H1 (cell line): Measurements from ENCODE around the gene AGBL1. TPM values are rescaled to one million over a fixed set of nuclear protein-coding genes. Genes with fewer than 3 reads are reported as not detected.

Experiments used
- BRCA1 ChIP-seq: IDR thresholded peaks from 2 replicates; pipeline ENCODE4 v1.6.1; 2012; ENCODE audit warnings: low read depth, low read length, improper control_type of control experiment
- CTBP2 ChIP-seq: IDR thresholded peaks from 2 replicates; pipeline ENCODE4 v1.7.0; 2011; ENCODE audit warnings: borderline replicate concordance, mild to moderate bottlenecking, moderate library complexity, mixed read lengths, low read length; ENCODE audit not compliant: insufficient read depth, insufficient read length
- EGR1 ChIP-seq: IDR thresholded peaks from 2 replicates; pipeline ENCODE4 v1.6.1; 2011; ENCODE audit warnings: low read depth, low read length, borderline replicate concordance
- GTF2F1 ChIP-seq: IDR thresholded peaks from 2 replicates; pipeline ENCODE4 v1.6.1; 2012; ENCODE audit warnings: low read depth, low read length, improper control_type of control experiment, borderline replicate concordance
- NANOG ChIP-seq: IDR thresholded peaks from 2 replicates; pipeline ENCODE4 v1.6.1; 2011; ENCODE audit warnings: low read length, low read depth, mild to moderate bottlenecking, inconsistent platforms; ENCODE audit not compliant: insufficient read depth, poor library complexity, severe bottlenecking
- RNF2 ChIP-seq: fragments of 200-900, 300-1000 bp; sonication (generic); IDR thresholded peaks from 2 replicates; pipeline ENCODE4 v1.7.1; 2016; ENCODE audit warnings: borderline replicate concordance, low read depth, mild to moderate bottlenecking, antibody characterized with exemption, low read length; ENCODE audit not compliant: poor library complexity, severe bottlenecking; ENCODE audit errors: missing control alignments
- YY1 ChIP-seq: IDR thresholded peaks from 2 replicates; pipeline ENCODE4 v1.6.1; 2011; ENCODE audit warnings: low read depth, mild to moderate bottlenecking, low read length
- polyA plus RNA-seq, 7 experiments: library from polyadenylated mRNA; depleted of rRNA in 3 of 7; stranded (reverse) in 5 of 7; unstranded in 2 of 7; fragments of >200 nt in 5 of 7; fragments of 200-250 nt in 2 of 7; gene quantifications; 1 replicate in 5 of 7; 2 replicates in 1 of 7; 4 replicates in 1 of 7; pipeline versions ENCODE4 v1.2.1 to v1.2.3, GENCODE V29; 2011 to 2013; ENCODE audit warnings: missing spikeins in 2 of 7, mixed read lengths in 2 of 7
- total RNA-seq: library from RNA; stranded (reverse); fragmentation: NEBNext Ultra II Directional; extraction: Animal tissue kit (Norgen Biotek cat#: 25700); gene quantifications from 2 replicates; pipeline ENCODE4 v1.2.1, GENCODE V29; 2021
- TF ChIP-seq, protein P1 (sequence below): fragments of 300-600 bp; sonication (generic); IDR thresholded peaks from 2 replicates; pipeline ENCODE4 v1.7.1; 2012; ENCODE audit warnings: low read length, moderate library complexity, mild to moderate bottlenecking, inconsistent platforms; ENCODE audit not compliant: insufficient replicate concordance
- TF ChIP-seq, protein P2 (sequence below): IDR thresholded peaks from 2 replicates; pipeline ENCODE4 v1.6.1; 2012; ENCODE audit warnings: inconsistent platforms
- TF ChIP-seq, protein P3 (sequence below): IDR thresholded peaks from 2 replicates; pipeline ENCODE4 v1.6.1; 2012; ENCODE audit warnings: inconsistent platforms

Gene AGBL1
- total and polyA plus RNA-seq, 2 of the 8 experiments (the other 6 are each of a cell fraction or from before 2014, with no cell fraction given): not detected

DNA sequence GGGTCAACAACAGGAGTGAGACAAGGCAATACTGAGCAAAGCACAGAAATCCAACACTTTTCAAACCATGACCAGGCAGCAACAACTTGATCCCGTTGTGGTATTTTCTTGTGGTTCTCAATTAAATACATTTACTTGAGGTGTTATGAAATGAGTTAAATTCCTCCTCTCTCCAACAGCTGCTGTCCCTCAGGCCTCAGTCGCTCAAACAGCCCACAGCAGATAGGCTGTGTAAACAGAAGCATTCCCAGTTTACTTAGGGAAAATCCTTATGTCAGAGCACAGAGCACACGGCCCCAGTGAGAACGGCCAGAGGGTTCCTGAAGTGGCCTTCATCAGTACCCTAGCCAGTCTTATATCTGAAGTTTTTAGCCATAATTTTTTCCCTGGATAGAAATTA, 359.9 kb downstream of the AGBL1 start (continued):
- TF ChIP-seq, protein P1, sequence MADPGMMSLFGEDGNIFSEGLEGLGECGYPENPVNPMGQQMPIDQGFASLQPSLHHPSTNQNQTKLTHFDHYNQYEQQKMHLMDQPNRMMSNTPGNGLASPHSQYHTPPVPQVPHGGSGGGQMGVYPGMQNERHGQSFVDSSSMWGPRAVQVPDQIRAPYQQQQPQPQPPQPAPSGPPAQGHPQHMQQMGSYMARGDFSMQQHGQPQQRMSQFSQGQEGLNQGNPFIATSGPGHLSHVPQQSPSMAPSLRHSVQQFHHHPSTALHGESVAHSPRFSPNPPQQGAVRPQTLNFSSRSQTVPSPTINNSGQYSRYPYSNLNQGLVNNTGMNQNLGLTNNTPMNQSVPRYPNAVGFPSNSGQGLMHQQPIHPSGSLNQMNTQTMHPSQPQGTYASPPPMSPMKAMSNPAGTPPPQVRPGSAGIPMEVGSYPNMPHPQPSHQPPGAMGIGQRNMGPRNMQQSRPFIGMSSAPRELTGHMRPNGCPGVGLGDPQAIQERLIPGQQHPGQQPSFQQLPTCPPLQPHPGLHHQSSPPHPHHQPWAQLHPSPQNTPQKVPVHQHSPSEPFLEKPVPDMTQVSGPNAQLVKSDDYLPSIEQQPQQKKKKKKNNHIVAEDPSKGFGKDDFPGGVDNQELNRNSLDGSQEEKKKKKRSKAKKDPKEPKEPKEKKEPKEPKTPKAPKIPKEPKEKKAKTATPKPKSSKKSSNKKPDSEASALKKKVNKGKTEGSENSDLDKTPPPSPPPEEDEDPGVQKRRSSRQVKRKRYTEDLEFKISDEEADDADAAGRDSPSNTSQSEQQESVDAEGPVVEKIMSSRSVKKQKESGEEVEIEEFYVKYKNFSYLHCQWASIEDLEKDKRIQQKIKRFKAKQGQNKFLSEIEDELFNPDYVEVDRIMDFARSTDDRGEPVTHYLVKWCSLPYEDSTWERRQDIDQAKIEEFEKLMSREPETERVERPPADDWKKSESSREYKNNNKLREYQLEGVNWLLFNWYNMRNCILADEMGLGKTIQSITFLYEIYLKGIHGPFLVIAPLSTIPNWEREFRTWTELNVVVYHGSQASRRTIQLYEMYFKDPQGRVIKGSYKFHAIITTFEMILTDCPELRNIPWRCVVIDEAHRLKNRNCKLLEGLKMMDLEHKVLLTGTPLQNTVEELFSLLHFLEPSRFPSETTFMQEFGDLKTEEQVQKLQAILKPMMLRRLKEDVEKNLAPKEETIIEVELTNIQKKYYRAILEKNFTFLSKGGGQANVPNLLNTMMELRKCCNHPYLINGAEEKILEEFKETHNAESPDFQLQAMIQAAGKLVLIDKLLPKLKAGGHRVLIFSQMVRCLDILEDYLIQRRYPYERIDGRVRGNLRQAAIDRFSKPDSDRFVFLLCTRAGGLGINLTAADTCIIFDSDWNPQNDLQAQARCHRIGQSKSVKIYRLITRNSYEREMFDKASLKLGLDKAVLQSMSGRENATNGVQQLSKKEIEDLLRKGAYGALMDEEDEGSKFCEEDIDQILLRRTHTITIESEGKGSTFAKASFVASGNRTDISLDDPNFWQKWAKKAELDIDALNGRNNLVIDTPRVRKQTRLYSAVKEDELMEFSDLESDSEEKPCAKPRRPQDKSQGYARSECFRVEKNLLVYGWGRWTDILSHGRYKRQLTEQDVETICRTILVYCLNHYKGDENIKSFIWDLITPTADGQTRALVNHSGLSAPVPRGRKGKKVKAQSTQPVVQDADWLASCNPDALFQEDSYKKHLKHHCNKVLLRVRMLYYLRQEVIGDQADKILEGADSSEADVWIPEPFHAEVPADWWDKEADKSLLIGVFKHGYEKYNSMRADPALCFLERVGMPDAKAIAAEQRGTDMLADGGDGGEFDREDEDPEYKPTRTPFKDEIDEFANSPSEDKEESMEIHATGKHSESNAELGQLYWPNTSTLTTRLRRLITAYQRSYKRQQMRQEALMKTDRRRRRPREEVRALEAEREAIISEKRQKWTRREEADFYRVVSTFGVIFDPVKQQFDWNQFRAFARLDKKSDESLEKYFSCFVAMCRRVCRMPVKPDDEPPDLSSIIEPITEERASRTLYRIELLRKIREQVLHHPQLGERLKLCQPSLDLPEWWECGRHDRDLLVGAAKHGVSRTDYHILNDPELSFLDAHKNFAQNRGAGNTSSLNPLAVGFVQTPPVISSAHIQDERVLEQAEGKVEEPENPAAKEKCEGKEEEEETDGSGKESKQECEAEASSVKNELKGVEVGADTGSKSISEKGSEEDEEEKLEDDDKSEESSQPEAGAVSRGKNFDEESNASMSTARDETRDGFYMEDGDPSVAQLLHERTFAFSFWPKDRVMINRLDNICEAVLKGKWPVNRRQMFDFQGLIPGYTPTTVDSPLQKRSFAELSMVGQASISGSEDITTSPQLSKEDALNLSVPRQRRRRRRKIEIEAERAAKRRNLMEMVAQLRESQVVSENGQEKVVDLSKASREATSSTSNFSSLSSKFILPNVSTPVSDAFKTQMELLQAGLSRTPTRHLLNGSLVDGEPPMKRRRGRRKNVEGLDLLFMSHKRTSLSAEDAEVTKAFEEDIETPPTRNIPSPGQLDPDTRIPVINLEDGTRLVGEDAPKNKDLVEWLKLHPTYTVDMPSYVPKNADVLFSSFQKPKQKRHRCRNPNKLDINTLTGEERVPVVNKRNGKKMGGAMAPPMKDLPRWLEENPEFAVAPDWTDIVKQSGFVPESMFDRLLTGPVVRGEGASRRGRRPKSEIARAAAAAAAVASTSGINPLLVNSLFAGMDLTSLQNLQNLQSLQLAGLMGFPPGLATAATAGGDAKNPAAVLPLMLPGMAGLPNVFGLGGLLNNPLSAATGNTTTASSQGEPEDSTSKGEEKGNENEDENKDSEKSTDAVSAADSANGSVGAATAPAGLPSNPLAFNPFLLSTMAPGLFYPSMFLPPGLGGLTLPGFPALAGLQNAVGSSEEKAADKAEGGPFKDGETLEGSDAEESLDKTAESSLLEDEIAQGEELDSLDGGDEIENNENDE: no peak
- TF ChIP-seq, protein P2, sequence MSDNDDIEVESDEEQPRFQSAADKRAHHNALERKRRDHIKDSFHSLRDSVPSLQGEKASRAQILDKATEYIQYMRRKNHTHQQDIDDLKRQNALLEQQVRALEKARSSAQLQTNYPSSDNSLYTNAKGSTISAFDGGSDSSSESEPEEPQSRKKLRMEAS: no peak
- TF ChIP-seq EGR1 (no peak), NANOG (no peak), BRCA1 (no peak), CTBP2 (no peak), YY1 (no peak), RNF2 (no peak), GTF2F1 (no peak)
- TF ChIP-seq, protein P3, sequence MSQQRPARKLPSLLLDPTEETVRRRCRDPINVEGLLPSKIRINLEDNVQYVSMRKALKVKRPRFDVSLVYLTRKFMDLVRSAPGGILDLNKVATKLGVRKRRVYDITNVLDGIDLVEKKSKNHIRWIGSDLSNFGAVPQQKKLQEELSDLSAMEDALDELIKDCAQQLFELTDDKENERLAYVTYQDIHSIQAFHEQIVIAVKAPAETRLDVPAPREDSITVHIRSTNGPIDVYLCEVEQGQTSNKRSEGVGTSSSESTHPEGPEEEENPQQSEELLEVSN: no peak
